ENCODE data around the gene TRPC4AP. TPM values are rescaled to one million over a fixed set of nuclear protein-coding genes. Genes with fewer than 3 reads are reported as not detected.

The TRPC4AP gene
- total and polyA plus RNA-seq, 2 of the 8 experiments (the other 6 are each of a cell fraction or from before 2014, with no cell fraction given), result 73.1 to 74.8 TPM

DNA sequence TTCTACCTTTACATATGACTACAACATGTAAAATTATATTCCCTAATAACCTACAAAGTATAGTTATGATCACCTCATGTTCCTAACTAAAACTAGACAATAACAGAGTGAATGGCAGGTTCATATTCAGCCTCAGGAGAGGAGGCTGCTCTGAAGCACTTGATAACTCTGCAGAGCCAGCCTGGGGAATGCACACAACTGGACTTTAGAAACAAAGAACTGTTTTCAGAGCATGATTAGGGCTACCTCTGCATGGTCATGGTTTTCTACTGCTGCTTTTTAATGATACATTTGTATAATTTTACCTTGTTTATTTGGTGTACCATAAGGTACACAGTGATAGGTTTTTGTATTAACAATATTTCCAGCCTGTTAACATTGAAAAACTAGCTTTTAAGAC is 50.3 kb downstream of the TRPC4AP start (continued):
- TF ChIP-seq HDAC2 (IDR thresholded peaks at IDR 0.05; ENCODE audit: borderline replicate concordance in 1 of 2, low read depth in 2 of 2, low read length in 2 of 2) (no peak), NRF1 (IDR thresholded peaks at IDR 0.05; ENCODE audit: low read depth, low read length) (no peak), KDM1A (IDR thresholded peaks at IDR 0.05; ENCODE audit: borderline replicate concordance, low read length) (no peak), TEAD4 (IDR thresholded peaks at IDR 0.05; ENCODE audit: low read depth, low read length) (no peak), CREB1 (IDR thresholded peaks at IDR 0.05) (no peak), GTF2F1 (IDR thresholded peaks at IDR 0.05; ENCODE audit: borderline replicate concordance, low read depth, low read length) (no peak)

Measured in H1 (cell line).